Vagina (tissue), 2 donors: ENCODE results near the gene CHIC2. TPM values are rescaled to one million over a fixed set of nuclear protein-coding genes. Genes with fewer than 3 reads are reported as not detected.

ENCODE experiments used
- DNase-seq, 2 donors: peaks; one replicate each; pipeline ENCODE4 v3.0.0-alpha.2; 2017; ENCODE audit errors: extremely low spot score in 2 of 2
- H3K27ac ChIP-seq: fragments of 200-600 bp; sonication (generic); one replicate; pipeline ENCODE4 v1.5.1; 2019
- H3K27me3 ChIP-seq: fragments of 200-600 bp; sonication (generic); one replicate; pipeline ENCODE4 v1.5.1; 2019
- H3K36me3 ChIP-seq, 2 donors: fragments of 200-600 bp; sonication (generic); one replicate each; pipeline ENCODE4 v1.5.1; 2017 to 2019
- H3K4me1 ChIP-seq: fragments of 200-600 bp; sonication (generic); one replicate; pipeline ENCODE4 v1.5.1; 2019
- H3K4me3 ChIP-seq, 2 donors: fragments of 200-600 bp; sonication (generic); 1 replicate in 1 of 2; 2 replicates in 1 of 2; pipeline ENCODE4 v1.5.1; 2016 to 2019
- H3K9me3 ChIP-seq: fragments of 200-600 bp; sonication (generic); one replicate; pipeline ENCODE4 v1.5.1; 2019
- CTCF ChIP-seq, 3 experiments: fragments of 450-650 bp in 2 of 3; fragments of 200-600 bp in 1 of 3; sonication (generic) in 1 of 3; IDR thresholded peaks; one replicate each; pipeline ENCODE4 v1.5.1; 2017 to 2019; ENCODE audit warnings: antibody characterized with exemption in 3 of 3, mild to moderate bottlenecking in 2 of 3, moderate library complexity in 2 of 3
- POLR2A ChIP-seq, 2 donors: fragments of 450-650 bp; IDR thresholded peaks; one replicate each; pipeline ENCODE4 v1.6.1; 2017; ENCODE audit warnings: antibody characterized with exemption in 2 of 2, mild to moderate bottlenecking in 2 of 2, moderate library complexity in 2 of 2
- POLR2AphosphoS5 ChIP-seq, 2 donors: sonication (generic); formaldehyde crosslinking; IDR thresholded peaks; one replicate each; pipeline ENCODE4 v1.9.0; 2017; ENCODE audit warnings: antibody characterized with exemption in 2 of 2, mild to moderate bottlenecking in 2 of 2, low read depth in 1 of 2; ENCODE audit not compliant: insufficient read depth in 1 of 2
- intact Hi-C: fragments of 100-400 bp; cut with DNase I; formaldehyde crosslinking; loops from one replicate; pipeline ENCODE4 v1.15.1; 2023
- total RNA-seq: library from RNA; depleted of rRNA; stranded (reverse); fragments of >200 nt; gene quantifications from one replicate; pipeline ENCODE4 v1.2.3, GENCODE V29; 2016

The CHIC2 gene
- total RNA-seq, 1 donor from 2014 or later, result 40.0 TPM

GRCh38 chr4:54066088-54066415 lies 1.6 kb upstream of the CHIC2 start:
- H3K4me3 ChIP-seq, result no peak overlapping the region
- no peaks in the 10 kb centered on the region for H3K9me3 ChIP-seq
- DNase-seq, result no peak
- H3K27me3 ChIP-seq, result no peaks in the 10 kb centered on the region
- H3K36me3 ChIP-seq, result no peaks in the 10 kb centered on the region
- H3K4me1 ChIP-seq, result peaks cover 32% of the 10 kb centered on the region
- TF ChIP-seq POLR2AphosphoS5 (IDR thresholded peaks at IDR 0.05; ENCODE audit: insufficient read depth in 1 of 2, low read depth in 1 of 2), result no peak
- TF ChIP-seq CTCF (IDR thresholded peaks at IDR 0.05), result no peak
- TF ChIP-seq POLR2A (IDR thresholded peaks at IDR 0.05), result no peak
- intact Hi-C loops, result loop anchor here (10.0 kb wide), 1 partner anchor 169 kb away; no protein-coding TSS in a partner anchor
- peak overlapping the region; percentile 96 for H3K27ac ChIP-seq

GRCh38 chr4:54065282-54066087 lies 1.1 kb upstream of the CHIC2 start:
- TF ChIP-seq POLR2AphosphoS5 (IDR thresholded peaks at IDR 0.05; ENCODE audit: insufficient read depth in 1 of 2, low read depth in 1 of 2) (no peak), CTCF (IDR thresholded peaks at IDR 0.05) (no peak), POLR2A (IDR thresholded peaks at IDR 0.05) (no peak)
- peak overlapping the region; percentile 75 to 94 for H3K4me3 ChIP-seq
- intact Hi-C loops, result loop anchor here (10.0 kb wide), 1 partner anchor 169 kb away; no protein-coding TSS in a partner anchor
- DNase-seq, result no peak
- H3K36me3 ChIP-seq, result no peaks in the 10 kb centered on the region
- H3K27ac ChIP-seq, result peak overlapping the region; percentile 96
- H3K9me3 ChIP-seq, result no peaks in the 10 kb centered on the region
- H3K27me3 ChIP-seq, result no peaks in the 10 kb centered on the region
- peaks cover 38% of the 10 kb centered on the region for H3K4me1 ChIP-seq

GRCh38 chr4:54063737-54064316 lies 578 bp downstream of the CHIC2 start:
- H3K4me3 ChIP-seq, result peak overlapping the region; percentile 75 to 94
- intact Hi-C loops, result loop anchor here (10.0 kb wide), 1 partner anchor 171 kb away; no protein-coding TSS in a partner anchor
- H3K27me3 ChIP-seq, result no peaks in the 10 kb centered on the region
- no peak for DNase-seq
- H3K27ac ChIP-seq, result peak overlapping the region; percentile 96
- H3K4me1 ChIP-seq, result peaks cover 53% of the 10 kb centered on the region
- no peaks in the 10 kb centered on the region for H3K9me3 ChIP-seq
- no peaks in the 10 kb centered on the region for H3K36me3 ChIP-seq
- no peak for TF ChIP-seq POLR2A (IDR thresholded peaks at IDR 0.05)
- TF ChIP-seq CTCF (IDR thresholded peaks at IDR 0.05), result no peak
- TF ChIP-seq POLR2AphosphoS5 (IDR thresholded peaks at IDR 0.05; ENCODE audit: insufficient read depth in 1 of 2, low read depth in 1 of 2), result no peak

GRCh38 chr4:54063229-54063628 lies 1.2 kb downstream of the CHIC2 start:
- Histone ChIP-seq H3K27me3 (no peaks in the 10 kb centered on the region), H3K36me3 (no peaks in the 10 kb centered on the region), H3K27ac (peak overlapping the region; percentile 96), H3K4me1 (peaks cover 59% of the 10 kb centered on the region), H3K9me3 (no peaks in the 10 kb centered on the region), H3K4me3 (peak overlapping the region; percentile 75 to 94)
- intact Hi-C loops, result loop anchor here (10.0 kb wide), 1 partner anchor 172 kb away; no protein-coding TSS in a partner anchor
- TF ChIP-seq POLR2AphosphoS5 (IDR thresholded peaks at IDR 0.05; ENCODE audit: insufficient read depth in 1 of 2, low read depth in 1 of 2) (peak in 1 of 2 donors; percentile 32), CTCF (IDR thresholded peaks at IDR 0.05) (no peak), POLR2A (IDR thresholded peaks at IDR 0.05) (no peak)
- DNase-seq, result no peak
